Kidney epithelial cell (primary cell): ENCODE results near the gene ALDH1L2. TPM values are rescaled to one million over a fixed set of nuclear protein-coding genes. Genes with fewer than 3 reads are reported as not detected.
"Not testable (repeated sequence)": the region's sequence is repeated elsewhere in the genome, so short reads cannot be mapped to it uniquely, and the experiment has no call there.

Experiments used
- DNase-seq: peaks from one replicate; pipeline ENCODE4 v3.0.0-alpha.2; 2010; ENCODE audit warnings: low read depth
- H3K27me3 ChIP-seq: 2 replicates; pipeline ENCODE4 v1.6.0; 2011; ENCODE audit warnings: low read length; ENCODE audit not compliant: control insufficient read depth, insufficient read depth
- H3K36me3 ChIP-seq: 2 replicates; pipeline ENCODE4 v1.5.1; 2011; ENCODE audit warnings: low read length; ENCODE audit not compliant: control insufficient read depth, insufficient read depth
- H3K4me3 ChIP-seq: 2 replicates; pipeline ENCODE4 v1.5.1; 2011; ENCODE audit warnings: low read depth, mild to moderate bottlenecking, control low read depth, low read length
- CTCF ChIP-seq: IDR thresholded peaks from 2 replicates; pipeline ENCODE4 v1.5.1; 2011; ENCODE audit warnings: mild to moderate bottlenecking, moderate library complexity, low read length, control low read depth, inconsistent platforms; ENCODE audit not compliant: insufficient read depth, poor library complexity, severe bottlenecking
- total RNA-seq: library from RNA; depleted of rRNA; stranded (reverse); fragments of >200 nt; gene quantifications from 2 replicates; pipeline ENCODE4 v1.2.3, GENCODE V29; 2015

The ALDH1L2 gene
- total RNA-seq, 1 donor from 2014 or later = 15.0 TPM

DNA sequence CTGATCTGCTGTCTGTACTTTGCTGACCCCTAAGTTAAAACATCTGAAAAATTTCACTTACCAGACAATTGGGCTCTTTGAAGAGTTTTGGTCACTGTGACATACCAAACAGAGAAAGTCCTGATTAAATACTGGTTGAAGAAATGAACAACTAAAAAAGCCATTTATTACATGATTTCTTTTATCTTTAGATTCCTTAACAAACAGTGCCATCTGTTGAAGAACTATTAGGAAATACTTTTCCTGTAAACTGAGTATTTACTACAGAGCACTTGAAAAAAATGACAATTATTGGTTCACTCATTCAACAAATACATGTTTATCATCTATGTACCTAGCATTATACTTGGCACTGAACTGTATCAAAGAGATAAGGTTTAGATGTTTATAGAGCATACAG is 16.7 kb upstream of the ALDH1L2 start:
- DNase-seq = no peak
- Histone ChIP-seq H3K36me3 (no peaks in the 10 kb centered on the region), H3K27me3 (no peaks in the 10 kb centered on the region), H3K4me3 (no peak overlapping the region)
- no peak for TF ChIP-seq CTCF

DNA sequence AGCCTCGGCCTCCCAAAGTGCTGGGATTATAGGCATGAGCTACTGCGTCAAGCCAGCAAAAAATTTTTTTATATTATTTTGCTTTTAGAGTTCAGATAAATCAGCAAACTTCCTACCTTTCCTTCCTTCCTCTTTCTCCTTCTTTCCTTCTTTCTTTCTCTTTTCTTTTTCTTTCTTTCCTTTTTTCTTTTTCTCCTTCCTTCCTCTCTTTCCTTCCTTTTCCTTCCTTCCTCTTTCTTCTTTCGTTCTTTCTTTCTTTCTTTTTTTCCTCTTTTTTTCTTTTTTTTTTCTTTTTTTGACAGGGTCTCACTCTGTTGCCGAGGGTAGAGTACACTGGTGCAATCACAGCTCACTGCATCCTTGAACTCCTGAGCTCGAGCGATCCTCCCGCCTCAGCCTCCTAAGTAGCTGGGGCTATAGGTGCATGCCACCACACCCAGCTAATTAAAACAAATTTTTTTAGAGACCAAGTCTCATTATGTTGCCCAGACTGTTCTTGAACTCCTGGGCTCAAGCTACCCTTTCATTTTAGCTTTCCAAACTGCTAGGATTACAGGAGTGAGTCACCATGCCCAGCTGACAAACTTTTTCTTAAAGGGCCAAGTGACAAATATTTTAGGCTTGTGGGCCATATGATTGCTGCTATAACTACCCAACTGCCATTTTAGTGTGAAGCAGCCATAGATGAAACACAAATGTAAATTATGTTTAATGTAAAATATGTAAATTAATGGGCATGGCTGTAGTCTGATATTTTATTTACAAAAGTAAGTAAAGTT is 16.1 kb upstream of the ALDH1L2 start:
- no peak for DNase-seq
- Histone ChIP-seq H3K4me3 (no peak overlapping the region), H3K27me3 (no peaks in the 10 kb centered on the region), H3K36me3 (no peaks in the 10 kb centered on the region)
- no peak for TF ChIP-seq CTCF

GRCh38 chr12:105099356-105099755 is 15.1 kb upstream of the ALDH1L2 start:
- no peaks in the 10 kb centered on the region for H3K27me3 ChIP-seq
- no peak for TF ChIP-seq CTCF
- DNase-seq = no peak
- no peaks in the 10 kb centered on the region for H3K36me3 ChIP-seq
- no peak overlapping the region for H3K4me3 ChIP-seq

- H3K4me3 ChIP-seq, DNase-seq, H3K36me3 ChIP-seq, H3K27me3 ChIP-seq: not testable (repeated sequence)
These were observed 11.1 kb upstream of the ALDH1L2 start for GRCh38 chr12:105095338-105095737.

- no peak for DNase-seq
- Histone ChIP-seq H3K27me3 (peaks cover 8% of the 10 kb centered on the region), H3K4me3 (no peak overlapping the region), H3K36me3 (no peaks in the 10 kb centered on the region)
- TF ChIP-seq CTCF = no peak
These were observed 8.1 kb upstream of the ALDH1L2 start for GRCh38 chr12:105092336-105092735.

DNA sequence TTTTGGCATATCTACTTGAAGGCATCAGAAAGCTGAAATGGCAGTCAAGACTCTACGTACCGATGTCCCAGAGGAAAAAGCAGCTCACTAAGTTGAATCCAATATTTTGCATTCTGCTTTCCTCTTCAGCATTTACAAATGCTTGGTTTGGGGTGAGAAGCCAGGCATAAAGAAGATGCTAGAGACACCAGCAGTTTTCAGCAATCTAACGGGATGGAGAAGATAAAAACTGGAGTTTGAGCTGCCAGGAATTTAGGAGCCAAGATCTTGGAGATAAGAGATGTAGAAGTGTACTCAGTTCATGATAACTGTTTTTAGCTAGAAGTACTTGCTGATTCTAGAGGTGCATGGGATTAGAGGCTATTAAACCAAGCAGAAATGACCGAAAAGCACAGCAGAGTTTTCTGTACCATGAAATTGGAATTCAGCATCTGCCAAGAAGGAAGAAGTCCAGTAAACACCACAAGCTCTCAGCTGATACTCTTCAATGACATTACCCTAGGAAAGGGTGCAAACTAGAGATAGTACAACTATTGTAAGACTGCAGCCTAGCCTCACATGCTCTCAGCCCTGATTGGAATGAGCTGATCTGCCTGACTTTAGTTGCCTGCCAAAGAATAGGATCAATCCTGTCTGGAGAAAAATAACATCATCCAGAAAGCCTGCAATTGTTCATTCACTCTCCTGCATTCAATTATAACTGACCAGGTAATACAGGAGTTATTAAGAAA is 7.4 kb upstream of the ALDH1L2 start:
- Histone ChIP-seq H3K36me3 (no peaks in the 10 kb centered on the region), H3K4me3 (no peak overlapping the region), H3K27me3 (peaks cover 8% of the 10 kb centered on the region)
- TF ChIP-seq CTCF = no peak
- no peak for DNase-seq
